HFFc6 (cell line): ENCODE results near the gene CDK13. TPM values are rescaled to one million over a fixed set of nuclear protein-coding genes. Genes with fewer than 3 reads are reported as not detected.

Source experiments
- DNase-seq: peaks from one replicate; pipeline ENCODE4 v3.0.0-alpha.2; 2018
- H3K27ac Mint-ChIP-seq: 2 replicates; pipeline ENCODE4 v1.8.0; 2020; ENCODE audit warnings: mild to moderate bottlenecking, mixed read lengths
- H3K27me3 Mint-ChIP-seq: 2 replicates; pipeline ENCODE4 v1.8.0; 2021; ENCODE audit warnings: mild to moderate bottlenecking, moderate library complexity, mixed read lengths; ENCODE audit not compliant: insufficient read depth
- H3K36me3 Mint-ChIP-seq: 2 replicates; pipeline ENCODE4 v1.8.0; 2021; ENCODE audit warnings: low read depth, mixed read lengths
- H3K4me1 Mint-ChIP-seq: 2 replicates; pipeline ENCODE4 v1.8.0; 2020; ENCODE audit warnings: low read depth, mixed read lengths
- H3K4me3 Mint-ChIP-seq: 2 replicates; pipeline ENCODE4 v1.8.0; 2020; ENCODE audit warnings: mild to moderate bottlenecking, moderate library complexity, mixed read lengths
- H3K9me3 Mint-ChIP-seq: 2 replicates; pipeline ENCODE4 v1.8.0; 2020; ENCODE audit warnings: mild to moderate bottlenecking, mixed read lengths
- CTCF ChIP-seq: fragments of 200-600 bp; sonication (generic); IDR thresholded peaks from 2 replicates; pipeline ENCODE4 v1.5.0; 2021; ENCODE audit warnings: antibody characterized with exemption, mild to moderate bottlenecking
- total RNA-seq, 6 experiments: library from RNA; stranded (reverse); fragmentation: NEBNext Ultra II Directional; extraction: Animal tissue kit (Norgen Biotek cat#: 25700); gene quantifications; 2 replicates in 1 of 6; 3 replicates in 5 of 6; pipeline ENCODE4 v1.2.3, GENCODE V29; 2021

The CDK13 gene
- total RNA-seq, 6 experiments from 2014 or later: 28.8 to 31.7 (median 30.2) TPM

- no peak for TF ChIP-seq CTCF
- Mint-ChIP-seq H3K4me3 (no peak overlapping the region), H3K4me1 (no peaks in the 10 kb centered on the region), H3K27ac (no peak overlapping the region), H3K36me3 (peaks cover 33% of the 10 kb centered on the region; the same call in 1 of the 2 replicates), H3K27me3 (no peaks in the 10 kb centered on the region), H3K9me3 (no peaks in the 10 kb centered on the region)
- DNase-seq: no peak
Observed at GRCh38 chr7:40092182-40092581, 142.1 kb downstream of the CDK13 start.

- H3K27ac Mint-ChIP-seq: peak overlapping the region; percentile 1; the same call in 1 of the 2 replicates
- H3K27me3 Mint-ChIP-seq: no peaks in the 10 kb centered on the region
- no peak for DNase-seq
- TF ChIP-seq CTCF: no peak
- peaks cover 25% of the 10 kb centered on the region; the same call in 1 of the 2 replicates for H3K36me3 Mint-ChIP-seq
- no peaks in the 10 kb centered on the region for H3K9me3 Mint-ChIP-seq
- H3K4me3 Mint-ChIP-seq: no peak overlapping the region
- H3K4me1 Mint-ChIP-seq: no peaks in the 10 kb centered on the region
Observed at GRCh38 chr7:40093631-40094350, 143.7 kb downstream of the CDK13 start.

GRCh38 chr7:40095230-40095629 lies 145.2 kb downstream of the CDK13 start:
- H3K4me1 Mint-ChIP-seq: no peaks in the 10 kb centered on the region
- no peak for DNase-seq
- H3K27ac Mint-ChIP-seq: no peak overlapping the region
- TF ChIP-seq CTCF: no peak
- H3K9me3 Mint-ChIP-seq: no peaks in the 10 kb centered on the region
- H3K4me3 Mint-ChIP-seq: no peak overlapping the region
- no peaks in the 10 kb centered on the region for H3K27me3 Mint-ChIP-seq
- peaks cover 18% of the 10 kb centered on the region; the same call in 1 of the 2 replicates for H3K36me3 Mint-ChIP-seq

GRCh38 chr7:40095695-40096327 lies 145.8 kb downstream of the CDK13 start:
- Mint-ChIP-seq H3K4me3 (no peak overlapping the region), H3K4me1 (no peaks in the 10 kb centered on the region), H3K9me3 (no peaks in the 10 kb centered on the region), H3K27me3 (no peaks in the 10 kb centered on the region), H3K27ac (no peak overlapping the region), H3K36me3 (peaks cover 18% of the 10 kb centered on the region; the same call in 1 of the 2 replicates)
- no peak for DNase-seq
- TF ChIP-seq CTCF: no peak

- no peak overlapping the region for H3K4me3 Mint-ChIP-seq
- no peaks in the 10 kb centered on the region for H3K9me3 Mint-ChIP-seq
- no peak for DNase-seq
- H3K36me3 Mint-ChIP-seq: peaks cover 18% of the 10 kb centered on the region; the same call in 1 of the 2 replicates
- H3K27me3 Mint-ChIP-seq: no peaks in the 10 kb centered on the region
- no peak for TF ChIP-seq CTCF
- H3K4me1 Mint-ChIP-seq: no peaks in the 10 kb centered on the region
- H3K27ac Mint-ChIP-seq: no peak overlapping the region
Observed at GRCh38 chr7:40097728-40098127, 147.7 kb downstream of the CDK13 start.
